Measurements from ENCODE around the gene TRIM61. TPM values are rescaled to one million over a fixed set of nuclear protein-coding genes. Genes with fewer than 3 reads are reported as not detected.
"Not testable (repeated sequence)": the region's sequence is repeated elsewhere in the genome, so short reads cannot be mapped to it uniquely, and the experiment has no call there.

Gene TRIM61
- total and polyA plus RNA-seq, 9 of the 15 experiments (the other 6 are each of a cell fraction or from before 2014, with no cell fraction given): 0.07 to 0.92 (median 0.42) TPM

GRCh38 chr4:165019995-165020394 is 42.5 kb upstream of the TRIM61 start:
- H2AFZ ChIP-seq (ENCODE audit: low read depth, low read length); in situ Hi-C loops (cut with MboI); H3K9me3 ChIP-seq (replicated peaks; ENCODE audit: control insufficient read depth, insufficient read depth, low read depth, low read length); ATAC-seq; H3K9me1 ChIP-seq (ENCODE audit: control insufficient read depth, insufficient read depth, low read length); DNase-seq (ENCODE audit: extremely low read depth in 1 of 4, low spot score in 3 of 4); H3K36me3 ChIP-seq (ENCODE audit: control insufficient read depth, insufficient read depth, low read length); H3K79me2 ChIP-seq (ENCODE audit: control insufficient read depth, insufficient read depth, low read length); intact Hi-C loops (cut with micrococcal nuclease); H3K27ac ChIP-seq (ENCODE audit: extremely low read depth, low read depth, low read length); CTCF ChIA-PET (ENCODE audit: low intra/inter-chr PET ratio); H3K4me2 ChIP-seq (ENCODE audit: insufficient read depth, low read length); H3K4me1 ChIP-seq (replicated peaks in 1 of 2; ENCODE audit: control insufficient read depth in 2 of 2, insufficient read depth in 2 of 2, low read length in 2 of 2); FAIRE-seq; H3K9ac ChIP-seq (ENCODE audit: insufficient read depth in 1 of 2, low read depth in 2 of 2, low read length in 2 of 2); H4K20me1 ChIP-seq (replicated peaks; ENCODE audit: control insufficient read depth, insufficient read depth, low read length); H3K4me3 ChIP-seq; BruUV-seq (replicated peaks); POLR2A ChIA-PET: not testable (repeated sequence)
- WGBS (ENCODE audit: insufficient coverage, low coverage, missing lambda C conversion rate): 4% methylated on average over 4 of the region's 30 CpGs
- H3K27me3 ChIP-seq (ENCODE audit: control insufficient read depth in 2 of 2, insufficient read depth in 2 of 2, low read length in 2 of 2): peaks cover 8 to 26% of the 10 kb centered on the region in 2 experiments; a peak in 4 of 5 replicates

DNA sequence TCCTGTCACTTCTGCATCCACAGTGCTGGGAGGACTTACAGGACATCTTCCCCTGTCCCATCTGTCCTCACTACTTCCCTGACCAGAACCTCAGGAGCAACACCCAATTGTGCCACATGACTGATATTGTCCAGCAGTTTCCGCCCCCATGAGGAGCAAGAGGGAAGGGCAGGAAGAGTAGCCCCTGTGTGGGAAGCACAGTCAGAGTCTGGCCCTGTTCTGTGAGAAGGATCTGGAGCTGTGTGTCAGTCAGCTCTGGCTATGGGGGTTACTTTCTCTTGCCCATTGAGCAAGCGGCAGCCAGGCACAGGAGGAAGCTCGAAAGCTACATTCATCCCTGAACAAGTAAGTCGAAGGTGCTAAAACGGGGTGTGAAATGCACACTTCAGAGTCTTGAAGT is 39.5 kb upstream of the TRIM61 start:
- Histone ChIP-seq H3K9me1 (ENCODE audit: control insufficient read depth, insufficient read depth, low read length) (no peaks in the 10 kb centered on the region), H4K20me1 (replicated peaks; ENCODE audit: control insufficient read depth, insufficient read depth, low read length) (no peaks in the 10 kb centered on the region), H3K36me3 (ENCODE audit: control insufficient read depth, insufficient read depth, low read length) (no peaks in the 10 kb centered on the region), H3K27ac (ENCODE audit: extremely low read depth, low read depth, low read length) (no peak overlapping the region), H3K4me1 (replicated peaks in 1 of 2; ENCODE audit: control insufficient read depth in 2 of 2, insufficient read depth in 2 of 2, low read length in 2 of 2) (no peaks in the 10 kb centered on the region), H3K9me3 (replicated peaks; ENCODE audit: control insufficient read depth, insufficient read depth, low read depth, low read length) (no peaks in the 10 kb centered on the region), H2AFZ (ENCODE audit: low read depth, low read length) (no peak overlapping the region), H3K27me3 (ENCODE audit: control insufficient read depth in 2 of 2, insufficient read depth in 2 of 2, low read length in 2 of 2) (peaks cover 8 to 22% of the 10 kb centered on the region in 2 experiments; a peak in 4 of 5 replicates), H3K9ac (ENCODE audit: insufficient read depth in 1 of 2, low read depth in 2 of 2, low read length in 2 of 2) (no peak overlapping the region), H3K79me2 (ENCODE audit: control insufficient read depth, insufficient read depth, low read length) (no peaks in the 10 kb centered on the region), H3K4me3 (no peak overlapping the region), H3K4me2 (ENCODE audit: insufficient read depth, low read length) (no peak overlapping the region)
- DNase-seq (ENCODE audit: extremely low read depth in 1 of 4, low spot score in 3 of 4) (peak; percentile 29 to 39 (median 32)), ATAC-seq (peak; percentile 99), FAIRE-seq (peak; percentile 91)
- in situ Hi-C loops (cut with MboI) (no loop called here), intact Hi-C loops (cut with micrococcal nuclease) (no loop called here)
- ChIA-PET CTCF (ENCODE audit: low intra/inter-chr PET ratio) (no interaction called here), POLR2A (no interaction called here)
- WGBS (ENCODE audit: insufficient coverage, low coverage, missing lambda C conversion rate): 0% methylated on average over 5 of the region's 5 CpGs
- no TSS peak for BruUV-seq (replicated peaks)
- TF ChIP-seq SIX5 (IDR thresholded peaks at IDR 0.05; ENCODE audit: borderline replicate concordance in 1 of 2, insufficient read depth in 1 of 2, low read depth in 1 of 2, low read length in 2 of 2): no peak
- no peak for TF ChIP-seq TRIM24 (IDR thresholded peaks at IDR 0.05)
- no peak for TF ChIP-seq PPARD (CRISPR knock-in tag; IDR thresholded peaks at IDR 0.05)
- TF ChIP-seq, protein P1, sequence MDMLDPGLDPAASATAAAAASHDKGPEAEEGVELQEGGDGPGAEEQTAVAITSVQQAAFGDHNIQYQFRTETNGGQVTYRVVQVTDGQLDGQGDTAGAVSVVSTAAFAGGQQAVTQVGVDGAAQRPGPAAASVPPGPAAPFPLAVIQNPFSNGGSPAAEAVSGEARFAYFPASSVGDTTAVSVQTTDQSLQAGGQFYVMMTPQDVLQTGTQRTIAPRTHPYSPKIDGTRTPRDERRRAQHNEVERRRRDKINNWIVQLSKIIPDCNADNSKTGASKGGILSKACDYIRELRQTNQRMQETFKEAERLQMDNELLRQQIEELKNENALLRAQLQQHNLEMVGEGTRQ (CRISPR knock-in tag; IDR thresholded peaks at IDR 0.05): peak; percentile 43; the same call in 1 of the 2 replicates
- TF ChIP-seq CBFA2T3 (IDR thresholded peaks at IDR 0.05): no peak
- TF ChIP-seq ATF7 (IDR thresholded peaks at IDR 0.05): no peak
- no peak for TF ChIP-seq SREBF1 (IDR thresholded peaks at IDR 0.05; ENCODE audit: borderline replicate concordance, low read depth, low read length)
- TF ChIP-seq, protein P2, sequence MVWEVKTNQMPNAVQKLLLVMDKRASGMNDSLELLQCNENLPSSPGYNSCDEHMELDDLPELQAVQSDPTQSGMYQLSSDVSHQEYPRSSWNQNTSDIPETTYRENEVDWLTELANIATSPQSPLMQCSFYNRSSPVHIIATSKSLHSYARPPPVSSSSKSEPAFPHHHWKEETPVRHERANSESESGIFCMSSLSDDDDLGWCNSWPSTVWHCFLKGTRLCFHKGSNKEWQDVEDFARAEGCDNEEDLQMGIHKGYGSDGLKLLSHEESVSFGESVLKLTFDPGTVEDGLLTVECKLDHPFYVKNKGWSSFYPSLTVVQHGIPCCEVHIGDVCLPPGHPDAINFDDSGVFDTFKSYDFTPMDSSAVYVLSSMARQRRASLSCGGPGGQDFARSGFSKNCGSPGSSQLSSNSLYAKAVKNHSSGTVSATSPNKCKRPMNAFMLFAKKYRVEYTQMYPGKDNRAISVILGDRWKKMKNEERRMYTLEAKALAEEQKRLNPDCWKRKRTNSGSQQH (CRISPR knock-in tag; IDR thresholded peaks at IDR 0.05): no peak
- TF ChIP-seq ILF3 (IDR thresholded peaks at IDR 0.05; ENCODE audit: borderline replicate concordance): no peak
- no peak for TF ChIP-seq BMI1 (IDR thresholded peaks at IDR 0.05; ENCODE audit: low read length)
- no peak for TF ChIP-seq TCF15 (CRISPR knock-in tag; IDR thresholded peaks at IDR 0.05)
- TF ChIP-seq DPF2 (IDR thresholded peaks at IDR 0.05): no peak
- TF ChIP-seq, protein P3, sequence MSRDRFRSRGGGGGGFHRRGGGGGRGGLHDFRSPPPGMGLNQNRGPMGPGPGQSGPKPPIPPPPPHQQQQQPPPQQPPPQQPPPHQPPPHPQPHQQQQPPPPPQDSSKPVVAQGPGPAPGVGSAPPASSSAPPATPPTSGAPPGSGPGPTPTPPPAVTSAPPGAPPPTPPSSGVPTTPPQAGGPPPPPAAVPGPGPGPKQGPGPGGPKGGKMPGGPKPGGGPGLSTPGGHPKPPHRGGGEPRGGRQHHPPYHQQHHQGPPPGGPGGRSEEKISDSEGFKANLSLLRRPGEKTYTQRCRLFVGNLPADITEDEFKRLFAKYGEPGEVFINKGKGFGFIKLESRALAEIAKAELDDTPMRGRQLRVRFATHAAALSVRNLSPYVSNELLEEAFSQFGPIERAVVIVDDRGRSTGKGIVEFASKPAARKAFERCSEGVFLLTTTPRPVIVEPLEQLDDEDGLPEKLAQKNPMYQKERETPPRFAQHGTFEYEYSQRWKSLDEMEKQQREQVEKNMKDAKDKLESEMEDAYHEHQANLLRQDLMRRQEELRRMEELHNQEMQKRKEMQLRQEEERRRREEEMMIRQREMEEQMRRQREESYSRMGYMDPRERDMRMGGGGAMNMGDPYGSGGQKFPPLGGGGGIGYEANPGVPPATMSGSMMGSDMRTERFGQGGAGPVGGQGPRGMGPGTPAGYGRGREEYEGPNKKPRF (IDR thresholded peaks at IDR 0.05; ENCODE audit: low read depth, low read length): no peak

All from K562 (cell line).